ENCODE measurements around the gene RAI14.

GRCh38 chr5:34854459-34855174 lies 198.5 kb downstream of the RAI14 start:
- TF ChIP-seq EZH2 (IDR thresholded peaks at IDR 0.05; ENCODE audit: insufficient read depth, low read length) = no peak
- no peak for TF ChIP-seq CTCF (IDR thresholded peaks at IDR 0.05; ENCODE audit: insufficient read depth, low read depth, low read length)

Measured in astrocyte (in vitro differentiated cells and primary cell).